ENCODE results near the gene LEFTY1. TPM values are rescaled to one million over a fixed set of nuclear protein-coding genes. Genes with fewer than 3 reads are reported as not detected.

LEFTY1 gene
- total RNA-seq, 1 experiment from 2014 or later: 0.64 TPM

DNA sequence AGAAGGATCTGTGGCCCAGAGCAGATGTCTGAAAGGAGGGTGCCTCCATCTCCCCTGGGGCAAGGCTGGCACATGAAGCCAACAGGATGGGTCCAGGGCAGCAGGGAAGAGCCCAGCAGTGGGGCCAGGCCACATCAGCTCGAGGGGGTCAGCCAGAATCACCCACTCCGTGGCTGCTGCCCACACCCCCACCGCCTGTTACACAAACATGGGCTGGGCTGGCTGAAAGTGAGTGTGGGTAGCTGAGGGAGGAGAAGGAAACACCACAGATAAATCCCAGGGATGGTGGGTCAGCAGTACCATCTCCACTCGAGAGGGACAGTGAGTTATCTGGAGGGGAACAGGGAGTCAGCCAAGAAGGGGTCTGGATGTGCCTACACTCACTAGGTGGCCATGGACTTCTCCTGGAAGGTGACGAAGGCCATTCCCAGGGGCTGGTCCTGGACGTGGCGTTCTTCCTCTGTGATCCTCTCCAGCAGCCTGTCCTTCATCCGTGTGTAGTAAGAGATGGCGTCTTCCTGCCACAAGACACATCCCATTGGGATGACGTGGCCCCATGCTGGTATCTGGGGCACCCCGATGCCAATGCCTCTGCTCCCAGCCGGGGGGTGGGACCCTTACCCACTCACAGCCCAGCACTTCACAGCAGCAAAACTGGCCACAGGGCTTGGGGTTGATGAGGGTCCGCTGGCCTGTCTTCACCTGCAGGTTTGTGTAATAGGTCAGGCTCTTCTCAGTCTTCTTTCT lies 26.9 kb downstream of the LEFTY1 start:
- Histone ChIP-seq H3K36me3 (ENCODE audit: control insufficient read depth in 1 of 2, insufficient read depth in 2 of 2, low read length in 2 of 2) (peaks cover 0 to 11% of the 10 kb centered on the region in 2 experiments; a peak in 3 of 4 replicates), H3K4me1 (ENCODE audit: control insufficient read depth in 1 of 2, insufficient read depth in 2 of 2, low read length in 2 of 2) (peaks cover 11 to 15% of the 10 kb centered on the region in 2 experiments), H3K4me2 (ENCODE audit: low read length) (no peak overlapping the region), H3K9ac (ENCODE audit: low read length) (no peak overlapping the region), H3K79me2 (ENCODE audit: insufficient read depth, low read length) (no peaks in the 10 kb centered on the region), H3K27ac (ENCODE audit: low read depth, low read length) (no peak overlapping the region), H3K27me3 (ENCODE audit: insufficient read depth, low read length) (no peaks in the 10 kb centered on the region), H3K9me2 (ENCODE audit: insufficient read depth) (no peaks in the 10 kb centered on the region), H3K4me3 (replicated peaks in 1 of 2; ENCODE audit: low read depth in 1 of 2, low read length in 2 of 2) (no peak overlapping the region), H3K9me3 (ENCODE audit: control insufficient read depth in 1 of 2, insufficient read depth in 1 of 2, low read depth in 1 of 2, low read length in 2 of 2) (no peaks in the 10 kb centered on the region), H2AFZ (ENCODE audit: low read depth, low read length, poor library complexity, severe bottlenecking) (no peak overlapping the region), H4K20me1 (ENCODE audit: insufficient read depth) (no peaks in the 10 kb centered on the region; the same call in 1 of the 2 replicates)
- intact Hi-C loops (cut with micrococcal nuclease): no loop called here
- RAD21 ChIA-PET (ENCODE audit: low non-redundant PET in 1 of 2, low total read pairs in 2 of 2, uncharacterized antibody in 2 of 2, unreplicated experiment in 2 of 2): no interaction called here
- POLR2A ChIA-PET: no interaction called here
- ATAC-seq (no peak), DNase-seq (ENCODE audit: low read depth, low spot score) (no peak)
- TF ChIP-seq POLR2A (IDR thresholded peaks at IDR 0.05; ENCODE audit: borderline replicate concordance, extremely low read depth, insufficient read depth, insufficient read length): no peak
- no peak for TF ChIP-seq ELF1 (IDR thresholded peaks at IDR 0.05; ENCODE audit: borderline replicate concordance, low read depth)
- TF ChIP-seq JUND (IDR thresholded peaks at IDR 0.05): no peak
- TF ChIP-seq, protein P1, sequence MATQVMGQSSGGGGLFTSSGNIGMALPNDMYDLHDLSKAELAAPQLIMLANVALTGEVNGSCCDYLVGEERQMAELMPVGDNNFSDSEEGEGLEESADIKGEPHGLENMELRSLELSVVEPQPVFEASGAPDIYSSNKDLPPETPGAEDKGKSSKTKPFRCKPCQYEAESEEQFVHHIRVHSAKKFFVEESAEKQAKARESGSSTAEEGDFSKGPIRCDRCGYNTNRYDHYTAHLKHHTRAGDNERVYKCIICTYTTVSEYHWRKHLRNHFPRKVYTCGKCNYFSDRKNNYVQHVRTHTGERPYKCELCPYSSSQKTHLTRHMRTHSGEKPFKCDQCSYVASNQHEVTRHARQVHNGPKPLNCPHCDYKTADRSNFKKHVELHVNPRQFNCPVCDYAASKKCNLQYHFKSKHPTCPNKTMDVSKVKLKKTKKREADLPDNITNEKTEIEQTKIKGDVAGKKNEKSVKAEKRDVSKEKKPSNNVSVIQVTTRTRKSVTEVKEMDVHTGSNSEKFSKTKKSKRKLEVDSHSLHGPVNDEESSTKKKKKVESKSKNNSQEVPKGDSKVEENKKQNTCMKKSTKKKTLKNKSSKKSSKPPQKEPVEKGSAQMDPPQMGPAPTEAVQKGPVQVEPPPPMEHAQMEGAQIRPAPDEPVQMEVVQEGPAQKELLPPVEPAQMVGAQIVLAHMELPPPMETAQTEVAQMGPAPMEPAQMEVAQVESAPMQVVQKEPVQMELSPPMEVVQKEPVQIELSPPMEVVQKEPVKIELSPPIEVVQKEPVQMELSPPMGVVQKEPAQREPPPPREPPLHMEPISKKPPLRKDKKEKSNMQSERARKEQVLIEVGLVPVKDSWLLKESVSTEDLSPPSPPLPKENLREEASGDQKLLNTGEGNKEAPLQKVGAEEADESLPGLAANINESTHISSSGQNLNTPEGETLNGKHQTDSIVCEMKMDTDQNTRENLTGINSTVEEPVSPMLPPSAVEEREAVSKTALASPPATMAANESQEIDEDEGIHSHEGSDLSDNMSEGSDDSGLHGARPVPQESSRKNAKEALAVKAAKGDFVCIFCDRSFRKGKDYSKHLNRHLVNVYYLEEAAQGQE (IDR thresholded peaks at IDR 0.05; ENCODE audit: low read depth): no peak
- TF ChIP-seq POLR2AphosphoS5 (IDR thresholded peaks at IDR 0.05; ENCODE audit: low read depth, low read length): no peak
- TF ChIP-seq CBX3 (IDR thresholded peaks at IDR 0.05; ENCODE audit: low read depth): no peak
- no peak for TF ChIP-seq SIN3A (IDR thresholded peaks at IDR 0.05; ENCODE audit: low read depth)
- TF ChIP-seq EGR1 (IDR thresholded peaks at IDR 0.05; ENCODE audit: low read depth): no peak
- no peak for TF ChIP-seq MAX (IDR thresholded peaks at IDR 0.05)
- TF ChIP-seq RAD21 (IDR thresholded peaks at IDR 0.05; ENCODE audit: low read depth): no peak
- TF ChIP-seq EZH2phosphoT487 (IDR thresholded peaks at IDR 0.05; ENCODE audit: borderline replicate concordance): no peak
- TF ChIP-seq, protein P2, sequence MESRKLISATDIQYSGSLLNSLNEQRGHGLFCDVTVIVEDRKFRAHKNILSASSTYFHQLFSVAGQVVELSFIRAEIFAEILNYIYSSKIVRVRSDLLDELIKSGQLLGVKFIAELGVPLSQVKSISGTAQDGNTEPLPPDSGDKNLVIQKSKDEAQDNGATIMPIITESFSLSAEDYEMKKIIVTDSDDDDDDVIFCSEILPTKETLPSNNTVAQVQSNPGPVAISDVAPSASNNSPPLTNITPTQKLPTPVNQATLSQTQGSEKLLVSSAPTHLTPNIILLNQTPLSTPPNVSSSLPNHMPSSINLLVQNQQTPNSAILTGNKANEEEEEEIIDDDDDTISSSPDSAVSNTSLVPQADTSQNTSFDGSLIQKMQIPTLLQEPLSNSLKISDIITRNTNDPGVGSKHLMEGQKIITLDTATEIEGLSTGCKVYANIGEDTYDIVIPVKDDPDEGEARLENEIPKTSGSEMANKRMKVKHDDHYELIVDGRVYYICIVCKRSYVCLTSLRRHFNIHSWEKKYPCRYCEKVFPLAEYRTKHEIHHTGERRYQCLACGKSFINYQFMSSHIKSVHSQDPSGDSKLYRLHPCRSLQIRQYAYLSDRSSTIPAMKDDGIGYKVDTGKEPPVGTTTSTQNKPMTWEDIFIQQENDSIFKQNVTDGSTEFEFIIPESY (IDR thresholded peaks at IDR 0.05; ENCODE audit: extremely low read depth, insufficient replicate concordance, low read length): no peak
- TF ChIP-seq ZFX (IDR thresholded peaks at IDR 0.05): no peak
- no peak for TF ChIP-seq EZH2 (IDR thresholded peaks at IDR 0.05)
- TF ChIP-seq CTCF (IDR thresholded peaks at IDR 0.05 in 2 of 3, conservative IDR thresholded peaks at IDR 0.05 in 1 of 3; ENCODE audit: borderline replicate concordance in 1 of 3, insufficient read depth in 1 of 3, low read depth in 2 of 3, low read length in 2 of 3): no peak
- no peak for TF ChIP-seq SP1 (IDR thresholded peaks at IDR 0.05; ENCODE audit: low read depth)
- TF ChIP-seq CEBPB (IDR thresholded peaks at IDR 0.05; ENCODE audit: low read depth): no peak
- no peak for TF ChIP-seq YY1 (IDR thresholded peaks at IDR 0.05; ENCODE audit: extremely low read depth, insufficient replicate concordance, low read depth, low read length)
- CTCF ChIA-PET: no interaction called here
- BruUV-seq (replicated peaks): no TSS peak

Measured in HCT116 (cell line).